Loucy (cell line): ENCODE measurements around the gene NBDY.
"Not testable (repeated sequence)": the region's sequence is repeated elsewhere in the genome, so short reads cannot be mapped to it uniquely, and the experiment has no call there.

Experiments used
- CTCF ChIP-seq: fragments of 200-600 bp; sonication (generic); conservative IDR thresholded peaks from 2 replicates; pipeline ENCODE4 v1.5.1; 2014; ENCODE audit warnings: mild to moderate bottlenecking, antibody characterized with exemption, low read length
- EZH2phosphoT487 ChIP-seq: fragments of 200-600 bp; IDR thresholded peaks from 2 replicates; pipeline ENCODE4 v1.6.1; 2018; ENCODE audit warnings: antibody characterized with exemption, mild to moderate bottlenecking, moderate library complexity, borderline replicate concordance

- TF ChIP-seq CTCF, EZH2phosphoT487: not testable (repeated sequence)
These were observed 24.5 kb upstream of the NBDY start for GRCh38 chrX:56704530-56704929.
